ENCODE data around the gene DNAH2.
A peak's percentile ranks its signal among the peaks of the same experiment; 100 is the strongest.

DNAH2 gene

GRCh38 chr17:7840441-7840840 is 122.9 kb downstream of the DNAH2 start:
- DNase-seq: no peak

DNA sequence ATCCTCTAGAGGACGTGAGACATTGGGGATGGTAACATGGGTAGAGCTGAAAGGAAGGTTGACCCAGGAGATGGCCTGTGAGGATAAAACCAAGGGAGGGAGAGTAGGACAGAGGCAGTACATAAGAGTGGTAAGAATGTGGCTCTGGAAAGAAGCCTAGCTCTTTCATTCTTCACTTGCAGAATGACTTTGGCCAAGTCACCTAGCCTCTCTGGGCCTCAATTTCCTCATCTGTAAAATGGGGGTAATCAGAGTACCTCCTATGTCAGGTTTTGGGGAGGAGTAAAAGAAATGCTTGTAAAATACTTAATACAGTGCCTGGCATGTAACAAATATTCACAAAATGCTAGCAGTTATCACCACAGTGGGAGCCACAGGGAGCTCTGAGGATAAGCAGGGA is 123.3 kb downstream of the DNAH2 start:
- no peak for DNase-seq

DNA sequence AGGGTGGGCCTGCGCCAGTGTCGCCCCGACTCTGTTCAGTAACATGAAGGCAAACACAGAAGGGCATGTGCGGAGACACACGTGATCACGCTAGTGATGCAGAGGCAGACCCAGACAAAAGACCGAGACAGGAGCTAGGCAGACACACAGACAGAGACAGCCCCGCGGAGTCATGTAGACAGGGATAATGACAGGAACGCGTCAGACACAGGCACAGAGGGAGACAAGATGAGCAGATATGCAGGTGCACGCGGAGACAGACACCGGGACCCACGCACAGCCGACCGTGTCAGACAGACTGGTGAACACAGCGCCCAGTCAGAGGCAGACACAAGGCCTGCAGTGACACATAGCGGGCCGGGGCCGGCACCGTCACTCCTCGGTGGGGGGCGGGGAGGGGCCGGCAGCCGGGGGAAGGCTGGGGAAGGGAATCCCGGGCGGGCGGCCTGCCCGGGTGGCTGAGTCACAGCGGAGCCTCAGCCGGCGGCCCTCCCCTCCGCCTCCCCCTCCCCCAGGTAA is 123.9 kb downstream of the DNAH2 start:
- DNase-seq: peak; percentile 95

DNA sequence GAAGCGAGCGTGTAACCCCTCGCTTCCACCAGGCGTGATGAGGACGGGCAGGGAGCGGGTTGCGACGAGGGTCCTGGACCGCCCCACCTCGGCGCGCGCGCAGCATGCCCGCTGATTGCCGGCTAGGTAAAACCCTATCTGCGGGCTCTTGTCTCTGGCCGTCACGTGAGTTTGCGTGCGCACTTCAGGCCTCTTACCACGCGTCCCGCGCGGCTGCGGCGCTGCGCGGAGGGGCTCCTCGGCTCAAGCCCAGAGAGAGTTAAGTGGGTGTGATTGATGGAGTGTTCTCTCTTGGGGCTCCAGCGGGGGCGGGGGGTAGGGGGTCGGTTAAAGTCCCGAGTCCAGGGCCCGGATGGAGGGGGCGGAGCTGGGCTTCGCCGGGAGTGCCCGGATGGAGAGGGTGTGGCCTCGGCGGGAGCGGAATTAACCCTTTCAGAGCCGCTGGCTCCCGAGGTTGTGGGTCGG is 124.4 kb downstream of the DNAH2 start:
- DNase-seq: peak; percentile 93

- DNase-seq: peak; percentile 95
These were observed 125.1 kb downstream of the DNAH2 start for GRCh38 chr17:7842380-7843256.

DNA sequence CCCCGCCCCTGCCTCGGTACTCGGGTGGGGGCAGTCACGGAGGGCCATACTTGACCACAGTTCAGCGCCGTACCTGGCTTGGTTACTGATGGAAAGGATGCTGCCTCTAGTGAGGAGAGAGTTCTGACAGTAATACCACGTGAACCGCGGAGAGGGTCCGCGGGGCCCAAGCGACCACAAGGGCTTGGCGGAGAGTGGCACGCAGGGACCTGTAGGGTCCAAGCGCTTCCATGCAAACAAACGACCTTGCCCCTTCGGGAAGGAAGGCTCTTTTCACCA is 125.7 kb downstream of the DNAH2 start:
- no peak for DNase-seq

GRCh38 chr17:7843536-7844291 is 126.2 kb downstream of the DNAH2 start:
- DNase-seq: peak; percentile 84

- DNase-seq: peak; percentile 93
These were observed 127.0 kb downstream of the DNAH2 start for GRCh38 chr17:7844292-7845154.

GRCh38 chr17:7845359-7846062 is 128.0 kb downstream of the DNAH2 start:
- no peak for DNase-seq

DNA sequence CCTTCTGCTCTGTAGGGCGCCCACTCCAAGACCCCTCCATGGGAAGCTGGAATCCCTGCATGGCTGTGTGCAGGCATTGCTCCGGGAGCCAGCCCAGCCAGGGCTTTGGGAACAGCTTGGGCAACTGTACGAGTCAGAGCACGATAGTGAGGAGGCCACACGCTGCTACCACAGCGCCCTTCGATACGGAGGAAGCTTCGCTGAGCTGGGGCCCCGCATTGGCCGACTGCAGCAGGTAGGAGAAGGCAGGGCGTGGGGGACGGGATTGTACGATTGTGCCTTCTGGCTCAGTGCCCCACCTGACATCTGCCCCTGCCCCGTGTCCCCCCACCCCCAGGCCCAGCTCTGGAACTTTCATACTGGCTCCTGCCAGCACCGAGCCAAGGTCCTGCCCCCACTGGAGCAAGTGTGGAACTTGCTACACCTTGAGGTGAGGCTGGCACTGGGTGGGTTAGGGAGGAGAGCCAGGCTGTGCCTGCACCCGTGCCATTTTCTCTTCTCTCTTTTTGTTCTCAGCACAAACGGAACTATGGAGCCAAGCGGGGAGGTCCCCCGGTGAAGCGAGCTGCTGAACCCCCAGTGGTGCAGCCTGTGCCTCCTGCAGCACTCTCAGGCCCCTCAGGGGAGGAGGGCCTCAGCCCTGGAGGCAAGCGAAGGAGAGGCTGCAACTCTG is 128.7 kb downstream of the DNAH2 start:
- DNase-seq: no peak

DNA sequence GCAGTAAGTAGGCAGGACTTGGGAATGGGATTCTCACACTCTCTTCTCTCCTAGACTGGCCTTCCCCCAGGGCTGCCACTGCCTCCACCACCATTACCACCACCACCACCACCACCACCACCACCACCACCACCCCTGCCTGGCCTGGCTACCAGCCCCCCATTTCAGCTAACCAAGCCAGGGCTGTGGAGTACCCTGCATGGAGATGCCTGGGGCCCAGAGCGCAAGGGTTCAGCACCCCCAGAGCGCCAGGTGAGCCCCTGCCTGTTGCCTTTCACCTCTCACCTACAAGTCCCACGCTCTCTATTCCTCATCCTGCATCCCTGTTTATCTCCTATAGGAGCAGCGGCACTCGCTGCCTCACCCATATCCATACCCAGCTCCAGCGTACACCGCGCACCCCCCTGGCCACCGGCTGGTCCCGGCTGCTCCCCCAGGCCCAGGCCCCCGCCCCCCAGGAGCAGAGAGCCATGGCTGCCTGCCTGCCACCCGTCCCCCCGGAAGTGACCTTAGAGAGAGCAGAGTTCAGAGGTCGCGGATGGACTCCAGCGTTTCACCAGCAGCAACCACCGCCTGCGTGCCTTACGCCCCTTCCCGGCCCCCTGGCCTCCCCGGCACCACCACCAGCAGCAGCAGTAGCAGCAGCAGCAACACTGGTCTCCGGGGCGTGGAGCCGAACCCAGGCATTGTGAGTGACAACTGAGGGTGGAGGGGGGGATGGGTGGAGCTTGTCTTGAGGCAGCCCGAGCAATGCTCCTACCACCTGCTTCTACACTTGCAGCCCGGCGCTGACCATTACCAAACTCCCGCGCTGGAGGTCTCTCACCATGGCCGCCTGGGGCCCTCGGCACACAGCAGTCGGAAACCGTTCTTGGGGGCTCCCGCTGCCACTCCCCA is 129.5 kb downstream of the DNAH2 start:
- DNase-seq: no peak

DNA sequence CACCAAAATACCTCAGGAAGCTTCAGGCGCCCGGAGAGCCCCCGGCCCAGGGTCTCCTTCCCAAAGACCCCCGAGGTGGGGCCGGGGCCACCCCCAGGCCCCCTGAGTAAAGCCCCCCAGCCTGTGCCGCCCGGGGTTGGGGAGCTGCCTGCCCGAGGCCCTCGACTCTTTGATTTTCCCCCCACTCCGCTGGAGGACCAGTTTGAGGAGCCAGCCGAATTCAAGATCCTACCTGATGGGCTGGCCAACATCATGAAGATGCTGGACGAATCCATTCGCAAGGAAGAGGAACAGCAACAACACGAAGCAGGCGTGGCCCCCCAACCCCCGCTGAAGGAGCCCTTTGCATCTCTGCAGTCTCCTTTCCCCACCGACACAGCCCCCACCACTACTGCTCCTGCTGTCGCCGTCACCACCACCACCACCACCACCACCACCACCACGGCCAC is 130.6 kb downstream of the DNAH2 start:
- no peak for DNase-seq

- no peak for DNase-seq
These were observed 131.2 kb downstream of the DNAH2 start for GRCh38 chr17:7848739-7849129.

DNA sequence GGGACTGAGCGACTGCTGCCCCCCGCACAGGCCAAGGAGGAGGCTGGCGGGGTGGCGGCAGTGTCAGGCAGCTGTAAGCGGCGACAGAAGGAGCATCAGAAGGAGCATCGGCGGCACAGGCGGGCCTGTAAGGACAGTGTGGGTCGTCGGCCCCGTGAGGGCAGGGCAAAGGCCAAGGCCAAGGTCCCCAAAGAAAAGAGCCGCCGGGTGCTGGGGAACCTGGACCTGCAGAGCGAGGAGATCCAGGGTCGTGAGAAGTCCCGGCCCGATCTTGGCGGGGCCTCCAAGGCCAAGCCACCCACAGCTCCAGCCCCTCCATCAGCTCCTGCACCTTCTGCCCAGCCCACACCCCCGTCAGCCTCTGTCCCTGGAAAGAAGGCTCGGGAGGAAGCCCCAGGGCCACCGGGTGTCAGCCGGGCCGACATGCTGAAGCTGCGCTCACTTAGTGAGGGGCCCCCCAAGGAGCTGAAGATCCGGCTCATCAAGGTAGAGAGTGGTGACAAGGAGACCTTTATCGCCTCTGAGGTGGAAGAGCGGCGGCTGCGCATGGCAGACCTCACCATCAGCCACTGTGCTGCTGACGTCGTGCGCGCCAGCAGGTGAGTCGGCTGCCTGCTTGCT is 131.7 kb downstream of the DNAH2 start:
- no peak for DNase-seq

- DNase-seq: no peak
These were observed 132.4 kb downstream of the DNAH2 start for GRCh38 chr17:7849751-7850504.

GRCh38 chr17:7850701-7851437 is 133.3 kb downstream of the DNAH2 start:
- no peak for DNase-seq

GRCh38 chr17:7851438-7852261 is 134.1 kb downstream of the DNAH2 start:
- peak; percentile 81 for DNase-seq

All from fibroblast of skin of scalp (primary cell).